Body of pancreas (tissue), 4 donors: ENCODE data around the gene SLC7A1.

Experiments
- CTCF ChIP-seq, 7 experiments: fragments of 450-650 bp in 4 of 7; fragments of 200-600 bp in 3 of 7; sonication (generic) in 3 of 7; IDR thresholded peaks; one replicate each; pipeline ENCODE4 v1.5.1; 2016 to 2019; ENCODE audit warnings: antibody characterized with exemption in 7 of 7
- POLR2A ChIP-seq, 3 donors: fragments of 450-650 bp; IDR thresholded peaks; one replicate each; pipeline ENCODE4 v1.6.1; 2016; ENCODE audit warnings: antibody characterized with exemption in 3 of 3, mild to moderate bottlenecking in 2 of 3

- no peak for TF ChIP-seq CTCF (IDR thresholded peaks at IDR 0.05)
- TF ChIP-seq POLR2A (IDR thresholded peaks at IDR 0.05): no peak
Observed at GRCh38 chr13:29541400-29541799, 54.1 kb downstream of the SLC7A1 start.
